Endodermal cell (in vitro differentiated cells): ENCODE measurements around the gene LAMTOR4. TPM values are rescaled to one million over a fixed set of nuclear protein-coding genes. Genes with fewer than 3 reads are reported as not detected.

ENCODE experiments used
- DNase-seq: peaks from one replicate; pipeline ENCODE4 v3.0.0-alpha.2; 2017
- H3K27ac ChIP-seq: 2 replicates; pipeline ENCODE4 v1.5.1; 2013; ENCODE audit warnings: mild to moderate bottlenecking, low read depth, low read length, moderate library complexity
- H3K27me3 ChIP-seq: 2 replicates; pipeline ENCODE4 v1.6.1; 2013; ENCODE audit warnings: mild to moderate bottlenecking, low read length, moderate library complexity; ENCODE audit not compliant: insufficient read depth, control insufficient read depth, poor library complexity, severe bottlenecking
- H3K36me3 ChIP-seq: 2 replicates; pipeline ENCODE4 v1.7.0; 2013; ENCODE audit warnings: mild to moderate bottlenecking, low read length, moderate library complexity; ENCODE audit not compliant: control insufficient read depth, insufficient read depth
- H3K4me1 ChIP-seq: one replicate; pipeline ENCODE4 v1.7.0; 2013; ENCODE audit warnings: low read length; ENCODE audit not compliant: control insufficient read depth, insufficient read depth
- H3K4me3 ChIP-seq: 2 replicates; pipeline ENCODE4 v1.5.1; 2013; ENCODE audit warnings: mild to moderate bottlenecking, low read length, moderate library complexity
- H3K9ac ChIP-seq: 2 replicates; pipeline ENCODE4 v1.6.1; 2013; ENCODE audit warnings: mild to moderate bottlenecking, low read length, moderate library complexity; ENCODE audit not compliant: poor library complexity, severe bottlenecking; ENCODE audit errors: extremely low read depth
- H3K9me3 ChIP-seq: 2 replicates; pipeline ENCODE4 v1.6.1; 2013; ENCODE audit warnings: mild to moderate bottlenecking, low read length, moderate library complexity; ENCODE audit not compliant: control insufficient read depth
- H3K27ac Mint-ChIP-seq: 2 replicates; pipeline ENCODE4 v1.8.0; 2020; ENCODE audit warnings: mixed read lengths
- H3K27me3 Mint-ChIP-seq: 2 replicates; pipeline ENCODE4 v1.8.0; 2021; ENCODE audit warnings: mild to moderate bottlenecking, mixed read lengths; ENCODE audit not compliant: insufficient read depth
- H3K36me3 Mint-ChIP-seq: 2 replicates; pipeline ENCODE4 v1.8.0; 2020; ENCODE audit warnings: low read depth, mixed read lengths
- H3K4me1 Mint-ChIP-seq: 2 replicates; pipeline ENCODE4 v1.8.0; 2020; ENCODE audit warnings: mixed read lengths
- H3K4me3 Mint-ChIP-seq: 2 replicates; pipeline ENCODE4 v1.8.0; 2020; ENCODE audit warnings: mild to moderate bottlenecking, moderate library complexity, mixed read lengths
- H3K9me3 Mint-ChIP-seq: 2 replicates; pipeline ENCODE4 v1.8.0; 2020; ENCODE audit warnings: mild to moderate bottlenecking, mixed read lengths
- CTCF ChIP-seq: fragments of 200-600 bp; sonication (generic); conservative IDR thresholded peaks from 2 replicates; pipeline ENCODE4 v1.5.0; 2021; ENCODE audit warnings: antibody characterized with exemption, mild to moderate bottlenecking
- WGBS, 2 experiments: methylation state at CpG; one replicate each; pipeline versions ENCODE4 v1.1.5 to v1.1.7; 2013; ENCODE audit warnings: missing lambda C conversion rate in 2 of 2, mixed read lengths in 1 of 2; ENCODE audit not compliant: insufficient coverage in 1 of 2, insufficient read length in 1 of 2; 5-methylcytosine and 5-hydroxymethylcytosine counted together
- total RNA-seq, 2 donors: library from RNA; stranded (reverse); fragmentation: NEBNext Ultra II Directional in 1 of 2; extraction: Animal tissue kit (Norgen Biotek cat#: 25700) in 1 of 2; gene quantifications; 2 replicates in 1 of 2; 3 replicates in 1 of 2; pipeline ENCODE4 v1.2.1, GENCODE V29; 2021

LAMTOR4 gene
- total RNA-seq, 2 donors from 2014 or later: 155 to 188 TPM

GRCh38 chr7:100111914-100112313, 36.8 kb upstream of the LAMTOR4 start:
- no peaks in the 10 kb centered on the region for H3K9me3 Mint-ChIP-seq
- no peaks in the 10 kb centered on the region for H3K27me3 Mint-ChIP-seq
- H3K9ac ChIP-seq: no peak overlapping the region
- peaks cover 58% of the 10 kb centered on the region for H3K36me3 ChIP-seq
- DNase-seq: no peak
- H3K36me3 Mint-ChIP-seq: peaks cover 78% of the 10 kb centered on the region
- 95 to 96% methylated on average over 8 to 13 of the region's 13 CpGs for WGBS, 2 experiments
- no peaks in the 10 kb centered on the region for H3K4me1 Mint-ChIP-seq
- H3K9me3 ChIP-seq: no peaks in the 10 kb centered on the region
- H3K27me3 ChIP-seq: no peaks in the 10 kb centered on the region
- no peak overlapping the region for H3K4me3 ChIP-seq
- no peak overlapping the region for H3K27ac ChIP-seq
- H3K4me3 Mint-ChIP-seq: no peak overlapping the region
- no peaks in the 10 kb centered on the region for H3K4me1 ChIP-seq
- H3K27ac Mint-ChIP-seq: peak overlapping the region; percentile 52
- TF ChIP-seq CTCF: peak; percentile 30

- Mint-ChIP-seq H3K4me3 (no peak overlapping the region), H3K36me3 (peaks cover 50% of the 10 kb centered on the region), H3K4me1 (peaks cover 6% of the 10 kb centered on the region), H3K27ac (no peak overlapping the region), H3K9me3 (no peaks in the 10 kb centered on the region), H3K27me3 (no peaks in the 10 kb centered on the region)
- no peak for TF ChIP-seq CTCF
- Histone ChIP-seq H3K27me3 (no peaks in the 10 kb centered on the region), H3K27ac (no peak overlapping the region), H3K36me3 (peaks cover 35% of the 10 kb centered on the region), H3K4me3 (no peak overlapping the region), H3K9me3 (no peaks in the 10 kb centered on the region), H3K4me1 (no peaks in the 10 kb centered on the region), H3K9ac (peak overlapping the region; percentile 6)
- WGBS, 2 experiments: 97 to 98% methylated on average over 7 of the region's 7 CpGs
- no peak for DNase-seq
These were observed 33.7 kb upstream of the LAMTOR4 start for GRCh38 chr7:100115026-100115425.

- Histone ChIP-seq H3K27ac (peak overlapping the region; percentile 99), H3K4me3 (peak overlapping the region; percentile 95), H3K4me1 (no peaks in the 10 kb centered on the region), H3K9ac (peak overlapping the region; percentile 88), H3K36me3 (peaks cover 19% of the 10 kb centered on the region), H3K9me3 (no peaks in the 10 kb centered on the region), H3K27me3 (no peaks in the 10 kb centered on the region)
- 21 to 22% methylated on average over 9 to 18 of the region's 18 CpGs for WGBS, 2 experiments
- peak overlapping the region; percentile 99 for H3K4me3 Mint-ChIP-seq
- no peaks in the 10 kb centered on the region for H3K27me3 Mint-ChIP-seq
- no peaks in the 10 kb centered on the region for H3K9me3 Mint-ChIP-seq
- DNase-seq: no peak
- TF ChIP-seq CTCF: no peak
- peaks cover 8% of the 10 kb centered on the region for H3K4me1 Mint-ChIP-seq
- peak overlapping the region; percentile 99 for H3K27ac Mint-ChIP-seq
- H3K36me3 Mint-ChIP-seq: peaks cover 23% of the 10 kb centered on the region
These were observed 30.2 kb upstream of the LAMTOR4 start for GRCh38 chr7:100118388-100119071.
